Measurements from ENCODE around the gene DLAT.

DNA sequence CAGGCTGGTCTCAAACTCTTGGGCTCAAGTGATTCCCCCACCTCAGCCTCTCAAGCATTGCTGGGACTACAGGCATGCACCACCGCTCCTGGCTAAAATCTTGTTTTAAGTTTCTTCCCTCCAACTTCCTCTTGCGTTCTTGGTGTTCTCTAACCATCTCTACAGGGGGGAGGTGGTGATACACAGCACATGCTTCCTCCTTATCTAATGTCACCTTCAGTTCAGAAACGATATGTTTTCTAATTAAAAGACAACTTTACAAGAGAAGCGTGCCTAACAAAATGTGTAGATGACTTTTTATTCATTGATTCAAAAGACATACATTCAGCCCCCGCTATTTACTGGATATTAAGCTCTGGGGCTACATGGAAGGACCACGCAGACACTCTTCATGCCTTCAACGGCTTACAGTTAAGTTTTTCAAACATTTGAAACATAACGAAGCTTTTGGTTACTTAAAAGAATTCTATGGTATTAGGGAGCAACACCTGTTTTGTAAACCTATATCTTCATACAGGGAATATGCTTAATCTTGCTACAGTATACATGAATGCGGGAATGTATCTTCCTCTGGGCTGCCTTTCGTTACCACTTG lies 933 bp upstream of the DLAT start:
- TF ChIP-seq, protein P1, sequence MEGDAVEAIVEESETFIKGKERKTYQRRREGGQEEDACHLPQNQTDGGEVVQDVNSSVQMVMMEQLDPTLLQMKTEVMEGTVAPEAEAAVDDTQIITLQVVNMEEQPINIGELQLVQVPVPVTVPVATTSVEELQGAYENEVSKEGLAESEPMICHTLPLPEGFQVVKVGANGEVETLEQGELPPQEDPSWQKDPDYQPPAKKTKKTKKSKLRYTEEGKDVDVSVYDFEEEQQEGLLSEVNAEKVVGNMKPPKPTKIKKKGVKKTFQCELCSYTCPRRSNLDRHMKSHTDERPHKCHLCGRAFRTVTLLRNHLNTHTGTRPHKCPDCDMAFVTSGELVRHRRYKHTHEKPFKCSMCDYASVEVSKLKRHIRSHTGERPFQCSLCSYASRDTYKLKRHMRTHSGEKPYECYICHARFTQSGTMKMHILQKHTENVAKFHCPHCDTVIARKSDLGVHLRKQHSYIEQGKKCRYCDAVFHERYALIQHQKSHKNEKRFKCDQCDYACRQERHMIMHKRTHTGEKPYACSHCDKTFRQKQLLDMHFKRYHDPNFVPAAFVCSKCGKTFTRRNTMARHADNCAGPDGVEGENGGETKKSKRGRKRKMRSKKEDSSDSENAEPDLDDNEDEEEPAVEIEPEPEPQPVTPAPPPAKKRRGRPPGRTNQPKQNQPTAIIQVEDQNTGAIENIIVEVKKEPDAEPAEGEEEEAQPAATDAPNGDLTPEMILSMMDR (IDR thresholded peaks at IDR 0.05; ENCODE audit: insufficient read depth, low read length, poor library complexity, severe bottlenecking) = no peak
- no peak for TF ChIP-seq EZH2phosphoT487 (conservative IDR thresholded peaks at IDR 0.05; ENCODE audit: low read length)
